NCI-H2081 treated with DMSO at 0.1 percent for 48 hours (cell line): ENCODE results near the gene ZBTB38.
A peak's percentile ranks its signal among the peaks of the same experiment; 100 is the strongest.

ENCODE experiments used
- DNase-seq: peaks from one replicate; lab custom pipeline; 2025; lab: John Stamatoyannopoulos, UW

Gene ZBTB38

DNA sequence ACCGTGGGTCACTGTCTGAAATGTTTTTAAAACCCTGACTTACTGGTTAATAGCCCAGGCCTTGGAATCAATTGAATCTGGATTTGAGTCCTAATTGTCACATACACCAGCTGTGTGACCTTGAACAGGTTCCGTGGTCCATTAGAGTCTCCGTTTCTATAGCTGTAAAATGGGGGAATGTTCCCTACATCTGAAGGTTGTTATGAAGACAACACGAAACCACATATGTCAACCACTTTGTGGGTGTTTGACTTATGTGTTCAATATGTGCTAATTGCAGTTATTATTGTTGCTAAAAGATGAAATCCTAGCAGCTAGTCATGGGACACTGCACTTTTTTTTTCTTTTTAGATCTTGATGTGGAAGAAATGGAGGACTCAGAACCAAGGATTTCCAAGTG lies 35.3 kb downstream of the ZBTB38 start:
- no peak for DNase-seq

DNA sequence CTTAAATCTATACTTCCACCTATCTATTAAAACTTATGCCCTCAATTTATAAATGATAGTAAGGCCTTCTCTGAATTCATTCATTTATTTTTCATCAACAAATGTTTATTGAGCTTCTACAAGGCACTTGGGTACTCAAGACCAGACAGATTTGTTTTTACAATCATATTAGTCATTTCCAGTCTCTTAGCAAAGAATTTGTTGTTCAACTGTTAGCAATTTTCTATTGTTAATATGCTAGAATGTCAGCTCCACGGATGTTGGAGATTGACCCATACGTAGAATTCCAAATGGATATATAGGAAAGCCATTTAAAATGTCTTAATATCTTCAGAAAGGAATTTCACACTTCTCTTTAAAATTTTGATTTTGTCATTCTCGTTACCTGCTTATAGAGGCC lies 36.7 kb downstream of the ZBTB38 start:
- DNase-seq: no peak

DNA sequence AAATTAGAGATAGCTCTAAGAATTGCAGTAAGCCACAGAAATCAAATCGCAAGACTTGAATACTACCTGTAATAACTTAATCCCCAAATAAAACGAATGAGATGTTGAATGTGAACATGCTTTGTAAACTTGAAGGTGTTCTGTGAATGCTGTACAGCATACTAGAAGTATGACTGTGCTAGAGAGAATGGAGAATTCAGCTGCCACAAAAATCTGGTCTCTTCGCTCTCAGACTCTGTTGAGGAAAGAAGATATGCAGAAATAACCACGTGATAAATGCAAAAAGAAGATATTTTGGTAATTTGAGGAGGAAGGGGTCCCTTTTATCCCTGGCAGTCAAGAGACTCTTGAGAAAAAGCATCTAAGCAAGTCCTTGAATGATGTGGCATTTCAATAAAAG lies 37.3 kb downstream of the ZBTB38 start:
- DNase-seq: no peak

DNA sequence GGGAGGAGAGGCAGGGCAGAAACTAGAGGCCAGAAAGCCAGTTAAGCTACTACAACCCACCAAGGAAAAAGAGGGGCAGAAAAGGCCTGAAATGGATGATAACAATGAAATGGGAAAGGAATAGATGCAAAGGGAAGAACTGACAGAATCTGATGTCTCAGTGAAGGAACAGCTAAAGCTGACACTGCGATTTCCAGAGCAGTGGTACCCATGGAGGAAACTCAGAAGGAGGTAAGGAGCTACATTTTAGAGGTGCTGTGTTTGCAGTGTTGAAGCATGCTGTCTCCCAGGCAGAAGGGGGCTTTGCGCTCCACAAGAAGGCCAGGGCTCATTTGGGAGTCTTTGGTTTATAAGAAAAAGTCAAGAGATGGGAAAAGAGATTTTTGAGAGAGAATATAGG lies 38.0 kb downstream of the ZBTB38 start:
- DNase-seq: no peak

DNA sequence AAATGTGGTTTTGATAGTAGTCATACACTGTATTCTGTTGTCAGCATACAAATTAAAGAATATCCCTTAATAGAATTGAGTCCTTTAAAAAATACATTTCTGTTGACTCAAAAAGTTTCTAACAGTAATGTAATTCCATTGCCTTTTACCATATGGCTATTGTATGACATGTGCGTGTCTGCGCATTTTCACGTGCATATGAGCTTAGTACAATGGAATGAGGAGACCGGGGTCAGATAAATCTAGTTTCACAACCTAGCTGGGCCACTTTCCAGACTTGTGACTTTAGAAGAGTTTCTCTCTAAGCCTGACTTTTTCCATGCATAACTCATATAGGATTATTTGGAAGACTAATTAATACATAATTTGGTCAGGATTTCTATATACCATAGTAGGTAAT lies 38.7 kb downstream of the ZBTB38 start:
- DNase-seq: no peak

DNA sequence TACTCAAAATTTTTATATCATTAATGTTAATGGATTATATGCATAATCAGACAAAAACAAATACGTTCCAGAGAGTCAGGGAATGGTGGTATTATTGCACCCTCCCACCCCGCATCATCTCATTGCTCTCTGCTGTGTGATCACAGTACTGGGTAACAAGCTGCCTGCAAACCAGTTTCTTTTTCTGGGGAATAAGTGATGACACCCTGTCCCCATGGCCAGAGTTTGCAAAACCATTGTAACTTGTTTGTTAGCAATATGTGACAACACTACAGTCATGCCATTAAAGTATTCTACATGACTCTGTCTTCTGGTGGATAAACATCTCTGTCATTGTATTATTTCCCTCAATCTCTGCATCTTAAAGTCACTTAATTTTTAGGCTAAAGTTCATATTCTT lies 39.5 kb downstream of the ZBTB38 start:
- DNase-seq: no peak

DNA sequence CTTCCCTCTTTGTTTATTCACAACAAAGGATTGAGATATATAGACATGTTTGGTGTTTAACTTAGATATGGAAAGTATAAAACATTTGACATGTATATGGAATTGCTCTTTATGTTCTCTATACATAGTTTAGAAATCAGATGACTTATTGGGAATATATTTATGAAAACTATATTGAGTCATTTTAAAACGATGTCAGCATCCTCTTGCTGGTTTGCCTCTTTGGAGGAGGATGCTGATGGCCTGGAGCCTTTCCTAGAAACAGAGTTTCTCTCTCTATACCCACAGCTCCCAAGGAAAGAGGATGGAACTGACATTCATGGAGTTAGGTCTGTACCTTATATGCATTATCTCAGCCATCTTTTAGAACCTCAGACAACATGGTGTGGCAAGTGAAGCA lies 40.3 kb downstream of the ZBTB38 start:
- DNase-seq: no peak

DNA sequence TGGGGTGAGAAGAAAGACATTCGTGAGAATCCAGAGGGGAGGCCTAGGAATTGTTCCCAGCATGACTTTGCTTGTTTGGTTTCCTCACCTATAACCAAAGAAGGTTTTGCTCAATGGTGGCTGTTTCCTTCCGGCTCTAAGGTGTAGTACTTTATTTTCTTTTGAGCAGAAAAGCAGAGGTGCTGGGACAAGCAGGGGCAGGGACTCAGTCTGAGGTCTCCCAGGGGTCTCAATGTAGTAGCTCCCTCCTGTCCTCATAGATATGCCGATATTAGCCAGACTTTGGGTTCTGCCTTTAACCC lies 41.6 kb downstream of the ZBTB38 start:
- no peak for DNase-seq

DNA sequence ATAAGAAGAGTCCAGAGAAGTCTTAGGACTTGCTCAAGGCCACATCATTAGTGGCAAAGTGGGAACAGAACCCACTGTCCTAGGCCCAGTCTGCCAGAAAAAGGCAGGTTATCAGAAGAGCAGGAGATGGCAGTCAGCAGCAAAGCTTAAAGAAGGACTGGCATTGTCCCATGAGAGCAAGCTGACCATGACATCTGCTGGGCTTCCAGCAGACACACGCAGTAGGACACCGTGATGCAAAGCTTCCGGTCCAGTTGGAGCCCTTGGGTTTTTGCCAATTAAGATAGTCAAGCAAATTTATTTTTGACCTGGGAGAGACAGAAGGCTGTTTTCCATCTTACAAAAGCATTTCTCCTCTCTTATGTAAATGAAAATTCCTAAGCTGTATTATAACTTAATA lies 42.1 kb downstream of the ZBTB38 start:
- DNase-seq: peak; percentile 29

DNA sequence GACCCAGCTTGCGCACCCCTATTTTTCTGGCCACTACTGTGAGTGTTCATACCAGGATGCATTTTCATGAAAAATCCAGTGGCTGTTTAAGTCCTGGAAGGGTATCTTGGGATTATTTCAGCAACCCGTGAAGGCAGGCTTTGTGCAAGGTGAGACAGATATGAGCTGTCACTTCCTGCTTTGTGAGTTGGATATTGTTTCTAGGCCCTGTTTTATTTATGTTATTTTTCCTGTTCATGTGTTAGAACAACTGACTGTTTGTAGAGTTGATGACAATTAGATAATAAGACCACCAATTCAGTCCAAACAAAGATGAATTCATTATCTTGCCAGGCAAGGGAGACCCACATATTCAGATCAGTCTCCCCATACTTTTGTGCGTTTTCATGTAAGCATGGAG lies 42.5 kb downstream of the ZBTB38 start:
- DNase-seq: no peak

DNA sequence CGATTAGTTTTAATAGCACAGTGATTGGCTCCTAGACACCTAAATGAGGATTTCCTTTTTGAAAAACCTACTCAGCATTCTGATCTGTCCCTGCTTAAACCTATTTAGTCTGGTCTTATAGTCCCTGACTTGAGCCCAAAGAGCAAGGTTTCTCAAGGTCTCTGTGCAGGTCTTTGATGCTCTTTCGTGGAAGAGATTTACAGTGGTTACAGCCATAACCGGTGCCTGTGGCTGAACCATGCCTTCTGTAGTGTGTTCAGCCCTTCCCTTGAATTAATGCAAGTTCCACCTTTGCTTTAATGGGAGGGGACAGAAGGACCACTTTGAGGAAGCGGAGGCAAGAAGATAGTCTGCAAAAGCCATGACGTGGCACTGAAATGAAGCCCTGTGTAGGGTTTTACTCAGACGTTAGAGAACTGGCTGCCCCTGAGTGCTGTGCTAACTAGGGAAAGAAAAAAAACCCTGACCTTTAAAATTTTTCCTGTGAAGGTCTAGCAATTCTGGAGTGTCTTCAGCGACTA lies 43.0 kb downstream of the ZBTB38 start:
- DNase-seq: no peak

DNA sequence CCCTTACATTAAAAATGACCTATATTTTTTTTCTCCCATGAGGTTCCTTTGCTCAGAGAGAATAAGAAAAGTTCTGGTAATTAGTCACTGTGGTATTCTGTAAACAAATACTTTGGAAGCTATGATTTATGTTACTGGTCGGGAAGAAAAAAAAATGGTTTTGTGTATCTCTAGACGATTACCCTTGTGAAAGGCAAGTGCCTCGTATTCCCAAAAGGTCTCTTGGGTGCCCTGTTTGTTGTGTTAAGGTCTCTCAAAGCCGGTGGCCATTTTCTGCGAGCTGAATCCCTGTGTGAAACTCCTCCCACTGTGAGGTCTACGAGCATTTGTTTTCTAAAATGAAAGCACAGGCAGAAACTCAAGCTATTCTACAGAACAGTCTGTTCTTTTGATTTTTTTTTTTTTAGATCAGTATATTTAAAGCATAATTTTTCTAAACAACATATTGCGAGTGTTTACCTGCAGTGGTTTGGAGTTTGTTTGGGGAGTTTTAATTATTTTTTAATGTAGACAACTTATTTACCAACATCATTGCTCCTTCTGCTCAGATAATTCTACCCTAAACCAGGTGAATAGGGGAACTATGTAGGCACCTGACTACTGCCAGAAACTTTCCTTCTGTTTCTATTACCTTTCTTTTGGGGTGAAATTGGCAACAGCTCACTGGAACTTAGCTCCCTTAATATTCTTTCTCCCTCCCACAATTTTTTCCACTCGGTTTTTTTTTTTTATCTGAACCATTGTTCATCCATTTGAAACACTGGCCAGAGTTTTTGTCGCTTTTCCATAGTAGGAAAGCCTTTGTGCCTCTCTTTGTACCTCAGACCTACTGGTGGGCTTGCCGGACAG lies 44.0 kb downstream of the ZBTB38 start:
- peak; percentile 55 for DNase-seq

DNA sequence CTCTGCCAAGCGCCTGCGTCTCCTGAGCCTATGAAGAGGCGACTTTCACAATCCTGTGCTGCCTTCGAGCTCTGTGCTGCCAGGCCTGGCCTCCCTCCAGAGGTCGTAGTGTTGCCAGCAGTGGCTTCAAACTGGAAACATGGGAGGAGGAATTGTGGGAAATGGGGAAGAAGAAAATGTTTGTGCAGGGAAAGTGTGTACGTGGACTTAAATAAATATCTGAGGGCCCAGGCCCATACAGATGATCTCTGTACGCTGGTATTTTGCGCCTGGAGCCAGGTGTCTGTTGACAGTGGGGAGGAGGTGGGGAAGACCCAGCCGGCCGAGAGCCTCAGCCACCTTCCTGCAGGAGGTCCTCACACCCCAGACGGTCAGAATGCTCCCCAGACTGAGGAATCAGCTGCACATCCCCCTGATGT lies 44.6 kb downstream of the ZBTB38 start:
- DNase-seq: no peak

DNA sequence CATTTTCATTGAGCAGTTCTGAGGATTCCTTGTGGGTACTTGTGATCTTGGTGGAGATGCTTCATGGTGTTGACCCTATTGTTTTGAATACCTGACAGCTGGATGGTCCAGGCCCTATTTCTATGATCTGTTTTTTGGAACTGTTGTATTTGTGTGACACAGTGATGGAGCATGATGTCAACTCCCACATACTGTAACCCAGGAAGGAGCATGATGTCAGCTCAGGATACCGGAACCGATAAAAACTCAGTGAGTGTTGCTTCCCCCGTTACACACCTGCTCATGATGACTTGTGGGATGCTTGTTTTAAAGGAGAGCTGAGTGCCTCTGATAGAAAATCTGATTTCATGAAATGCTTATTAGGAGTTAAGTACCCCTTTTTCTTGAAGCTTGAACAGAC lies 45.1 kb downstream of the ZBTB38 start:
- no peak for DNase-seq

DNA sequence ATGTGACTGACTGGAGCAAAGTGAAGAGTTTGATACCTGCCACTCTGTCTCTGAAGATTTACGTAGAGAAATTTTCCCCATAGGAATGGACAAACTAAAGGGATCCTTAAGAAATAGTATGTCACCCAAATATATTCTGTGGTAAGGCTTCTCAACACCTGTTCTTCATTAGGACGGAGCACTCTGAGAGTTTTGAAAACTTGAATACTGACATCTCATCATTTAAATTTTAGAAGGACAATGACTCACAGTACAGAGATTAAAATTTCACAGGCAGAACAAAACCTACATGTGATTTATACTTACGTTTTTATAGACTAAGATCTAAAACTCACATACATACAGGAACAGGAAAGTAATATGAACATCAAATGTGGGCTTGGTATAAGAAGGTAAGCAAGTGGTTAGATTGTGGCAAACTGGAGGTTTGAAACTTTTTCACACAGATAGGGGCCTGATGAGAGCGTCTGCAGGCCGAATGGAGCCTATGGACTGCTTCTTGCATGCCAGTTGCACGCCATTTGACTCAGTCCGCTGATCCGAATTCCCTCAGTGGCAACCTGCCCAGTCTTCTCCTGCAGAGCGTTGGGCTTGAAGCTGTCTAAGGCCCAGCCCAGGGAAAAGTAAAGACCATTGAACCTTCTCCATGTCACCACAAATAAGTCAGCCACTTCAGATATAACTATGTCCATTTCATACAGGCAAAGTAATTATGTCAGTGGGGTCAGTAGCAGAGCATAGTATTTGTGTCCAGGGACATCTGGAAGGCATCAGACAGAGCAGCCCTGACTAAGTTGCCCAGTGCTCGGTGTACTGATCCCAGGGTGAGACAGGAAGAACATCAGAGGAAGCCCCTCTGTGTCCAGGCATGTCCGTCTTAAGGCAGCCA lies 45.7 kb downstream of the ZBTB38 start:
- no peak for DNase-seq

DNA sequence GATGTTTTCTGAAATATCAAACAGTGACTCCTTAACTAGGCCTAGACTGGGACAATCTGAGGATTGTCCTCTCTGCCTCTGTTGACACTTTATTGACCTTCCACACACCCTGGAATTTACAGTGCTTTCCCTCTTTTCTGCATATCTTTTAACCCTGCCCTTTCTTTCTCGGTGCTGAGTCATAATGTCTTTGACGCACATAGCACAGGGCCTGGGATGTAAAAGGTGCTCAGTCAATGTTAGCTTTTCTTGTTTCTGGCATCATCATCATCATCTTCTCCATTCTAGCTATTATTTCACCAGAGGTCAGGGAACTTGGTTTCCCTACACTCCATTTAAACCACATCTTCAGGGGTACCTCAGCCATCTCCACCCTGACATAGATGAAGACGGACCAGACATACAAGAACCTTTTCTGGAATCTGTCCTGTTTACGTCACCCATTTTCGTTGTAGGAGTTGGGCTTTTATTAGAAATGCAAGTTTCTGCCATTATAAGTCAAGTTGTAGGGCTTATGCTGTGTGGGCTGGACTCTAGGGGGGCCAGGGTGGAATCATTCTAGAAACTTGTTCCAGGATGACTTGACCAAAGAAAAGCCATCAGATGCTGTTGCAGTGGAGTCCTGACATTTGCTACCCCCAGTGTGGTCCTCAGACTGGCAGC lies 46.6 kb downstream of the ZBTB38 start:
- no peak for DNase-seq

DNA sequence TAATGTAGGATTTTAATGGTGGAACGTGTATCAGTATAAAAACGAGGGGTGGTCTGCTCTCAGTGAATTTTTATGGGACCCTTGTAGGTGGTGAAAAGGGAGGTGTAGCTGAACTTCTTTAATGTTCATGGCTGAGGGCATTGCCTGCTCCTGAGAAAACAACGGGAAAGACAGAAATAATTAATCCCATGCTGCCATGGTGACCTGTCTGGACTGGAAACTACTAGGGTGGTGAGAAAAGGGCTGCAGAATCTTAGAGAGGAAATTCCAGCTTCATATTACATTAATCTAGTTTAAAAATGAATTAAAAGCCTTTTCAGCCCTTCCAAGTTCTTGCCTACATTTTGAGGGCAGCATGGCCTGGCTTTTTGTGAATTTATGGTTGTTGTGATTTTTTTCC lies 47.6 kb downstream of the ZBTB38 start:
- no peak for DNase-seq
